Karpas-422 (cell line): ENCODE results near the gene RPL14. TPM values are rescaled to one million over a fixed set of nuclear protein-coding genes. Genes with fewer than 3 reads are reported as not detected.

Source experiments
- DNase-seq: peaks from one replicate; pipeline ENCODE4 v3.0.0-alpha.2; 2015
- H2AFZ ChIP-seq: fragments of 200-600 bp; sonication (generic); 2 replicates; pipeline ENCODE4 v1.6.1; 2014; ENCODE audit warnings: antibody characterized with exemption, low read length, mixed read lengths
- H3K27ac ChIP-seq: fragments of 200-600 bp; sonication (generic); 2 replicates; pipeline ENCODE4 v1.5.1; 2014; ENCODE audit warnings: mild to moderate bottlenecking, low read length, moderate library complexity
- H3K27me3 ChIP-seq: fragments of 200-600 bp; sonication (generic); 2 replicates; pipeline ENCODE4 v1.6.1; 2014; ENCODE audit warnings: low read length, mixed read lengths
- H3K36me3 ChIP-seq: fragments of 200-600 bp; sonication (generic); 2 replicates; pipeline ENCODE4 v1.6.1; 2014; ENCODE audit warnings: low read length, mixed read lengths; ENCODE audit not compliant: insufficient read depth
- H3K4me1 ChIP-seq: fragments of 200-600 bp; sonication (generic); 2 replicates; pipeline ENCODE4 v1.6.1; 2014; ENCODE audit warnings: mild to moderate bottlenecking, low read length, mixed read lengths
- H3K4me2 ChIP-seq: fragments of 200-600 bp; sonication (generic); 2 replicates; pipeline ENCODE4 v1.6.1; 2014; ENCODE audit warnings: low read length, low read depth, mild to moderate bottlenecking; ENCODE audit not compliant: poor library complexity, severe bottlenecking
- H3K4me3 ChIP-seq: fragments of 200-600 bp; sonication (generic); 2 replicates; pipeline ENCODE4 v1.5.1; 2014; ENCODE audit warnings: mild to moderate bottlenecking, antibody characterized with exemption, low read length, mixed read lengths
- H3K79me2 ChIP-seq: fragments of 200-600 bp; sonication (generic); 2 replicates; pipeline ENCODE4 v1.6.1; 2014; ENCODE audit warnings: mild to moderate bottlenecking, low read length, mixed read lengths
- H3K9ac ChIP-seq: fragments of 200-600 bp; sonication (generic); 2 replicates; pipeline ENCODE4 v1.6.0; 2014; ENCODE audit warnings: low read length
- H3K9me2 ChIP-seq: fragments of 200-600 bp; sonication (generic), shearing (Covaris generic); replicated peaks from 2 replicates; pipeline ENCODE4 v1.6.0; 2014; ENCODE audit warnings: mild to moderate bottlenecking, low read length, moderate library complexity; ENCODE audit not compliant: insufficient read depth
- H3K9me3 ChIP-seq: fragments of 300-700, 200-600 bp; sonication (generic); 2 replicates; pipeline ENCODE4 v1.6.1; 2014; ENCODE audit warnings: low read length, mixed read lengths
- H4K20me1 ChIP-seq: fragments of 200-600 bp; sonication (generic); 2 replicates; pipeline ENCODE4 v1.6.1; 2014; ENCODE audit warnings: mild to moderate bottlenecking, antibody characterized with exemption, low read length, low read depth; ENCODE audit not compliant: insufficient read depth
- total RNA-seq: library from RNA; depleted of rRNA; stranded (reverse); fragments of >200 nt; shearing (Covaris generic); gene quantifications from 2 replicates; pipeline ENCODE4 v1.2.3, GENCODE V29; 2014; ENCODE audit warnings: low replicate concordance

Gene RPL14
- total RNA-seq, 1 experiment from 2014 or later, result 726 TPM

DNA sequence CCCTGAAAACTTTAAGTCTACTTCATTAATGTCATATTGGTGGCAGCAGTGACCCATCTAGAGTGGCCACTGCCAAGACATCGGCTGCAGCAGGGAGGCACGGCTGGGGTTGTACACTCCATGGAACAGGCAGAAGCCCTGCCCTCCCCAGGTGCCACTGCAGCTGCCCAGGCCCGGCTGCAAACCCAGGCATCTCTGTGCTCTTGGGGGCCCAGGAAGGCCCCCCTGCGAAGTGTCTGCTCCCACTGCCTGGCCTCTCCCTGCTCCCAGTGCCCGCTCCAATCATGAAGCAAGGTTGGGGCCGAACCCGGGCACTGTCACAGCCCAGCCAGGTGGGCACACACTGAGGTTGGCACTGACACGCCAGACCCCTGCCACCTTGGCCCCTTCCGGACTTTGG is 12.1 kb upstream of the RPL14 start:
- H2AFZ ChIP-seq, result no peak overlapping the region
- no peaks in the 10 kb centered on the region for H3K4me1 ChIP-seq
- no peak overlapping the region for H3K4me2 ChIP-seq
- no peaks in the 10 kb centered on the region for H3K9me2 ChIP-seq
- peak; percentile 9 for DNase-seq
- no peak overlapping the region for H3K27ac ChIP-seq
- no peak overlapping the region for H3K9ac ChIP-seq
- no peak overlapping the region for H3K4me3 ChIP-seq
- no peaks in the 10 kb centered on the region for H3K36me3 ChIP-seq
- H3K27me3 ChIP-seq, result no peaks in the 10 kb centered on the region
- no peaks in the 10 kb centered on the region for H3K79me2 ChIP-seq
- H3K9me3 ChIP-seq, result no peaks in the 10 kb centered on the region
- no peaks in the 10 kb centered on the region for H4K20me1 ChIP-seq

DNA sequence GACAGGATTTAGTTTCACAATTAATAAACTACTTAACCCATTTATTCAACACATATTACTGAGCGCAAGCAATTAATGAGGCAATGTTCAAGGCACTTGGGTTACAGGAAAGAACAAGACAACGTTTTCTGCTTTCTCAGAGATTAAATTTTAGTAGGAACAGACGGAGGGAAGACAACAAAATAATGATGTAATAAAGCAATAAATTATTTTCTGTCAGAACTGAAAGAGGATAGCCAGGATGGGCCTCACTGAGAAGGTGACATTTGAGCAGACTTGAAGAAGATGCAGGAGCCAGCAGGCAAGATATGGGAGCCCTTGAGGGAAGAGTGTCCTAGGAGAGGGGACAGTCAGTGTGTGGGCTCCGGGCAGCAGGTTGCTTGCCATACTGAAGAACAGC is 11.3 kb upstream of the RPL14 start:
- no peaks in the 10 kb centered on the region for H3K4me1 ChIP-seq
- no peaks in the 10 kb centered on the region for H3K9me2 ChIP-seq
- peak; percentile 19 for DNase-seq
- H3K9ac ChIP-seq, result no peak overlapping the region
- H3K79me2 ChIP-seq, result no peaks in the 10 kb centered on the region
- H3K36me3 ChIP-seq, result no peaks in the 10 kb centered on the region
- H3K27me3 ChIP-seq, result no peaks in the 10 kb centered on the region
- no peaks in the 10 kb centered on the region for H3K9me3 ChIP-seq
- no peak overlapping the region for H3K27ac ChIP-seq
- H4K20me1 ChIP-seq, result no peaks in the 10 kb centered on the region
- no peak overlapping the region for H2AFZ ChIP-seq
- H3K4me3 ChIP-seq, result no peak overlapping the region
- no peak overlapping the region for H3K4me2 ChIP-seq

DNA sequence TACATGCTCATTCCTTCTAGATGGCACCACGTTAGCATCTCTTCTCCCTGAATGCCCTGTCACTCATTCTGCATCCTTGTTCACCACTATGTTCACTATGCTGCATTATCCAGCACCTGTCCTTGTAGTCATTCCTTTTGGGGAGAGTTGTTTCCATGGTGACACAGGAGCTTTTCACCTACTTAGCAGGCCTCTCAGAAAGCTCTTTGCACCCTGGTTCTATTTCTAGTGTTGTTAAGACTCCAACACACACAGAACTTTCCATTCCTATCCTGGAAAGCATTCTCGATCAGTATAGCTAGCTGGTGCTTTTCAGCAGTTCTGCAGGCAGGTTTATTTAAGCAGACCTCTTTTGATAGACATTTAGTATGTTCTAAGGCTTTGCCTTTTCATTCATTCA is 6.7 kb upstream of the RPL14 start:
- H3K9me2 ChIP-seq, result no peaks in the 10 kb centered on the region
- H3K27me3 ChIP-seq, result no peaks in the 10 kb centered on the region
- H3K9ac ChIP-seq, result no peak overlapping the region
- no peak overlapping the region for H3K4me2 ChIP-seq
- DNase-seq, result peak; percentile 22
- H3K36me3 ChIP-seq, result no peaks in the 10 kb centered on the region
- peaks cover 25% of the 10 kb centered on the region for H3K4me1 ChIP-seq
- H3K27ac ChIP-seq, result no peak overlapping the region
- H4K20me1 ChIP-seq, result no peaks in the 10 kb centered on the region
- H2AFZ ChIP-seq, result no peak overlapping the region
- no peaks in the 10 kb centered on the region for H3K79me2 ChIP-seq
- no peaks in the 10 kb centered on the region for H3K9me3 ChIP-seq
- H3K4me3 ChIP-seq, result no peak overlapping the region

DNA sequence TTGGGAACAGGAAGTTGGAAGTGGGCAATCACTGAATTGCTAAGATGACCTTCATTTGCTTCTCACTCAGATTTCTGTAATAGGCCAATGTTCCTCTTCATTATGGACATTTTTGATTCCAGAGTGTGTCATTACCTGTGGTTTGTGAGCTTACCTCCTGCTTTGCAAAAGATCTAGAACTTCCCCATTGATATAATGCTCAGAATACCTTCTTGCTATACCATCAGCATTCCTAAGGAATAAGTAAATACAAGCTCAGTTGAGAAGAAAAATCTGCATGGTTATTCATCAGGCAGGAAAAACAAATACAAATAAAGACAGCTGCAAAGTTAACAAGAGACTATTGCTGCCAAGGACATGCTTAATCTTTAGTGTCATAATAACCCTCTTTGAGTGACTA is 5.6 kb upstream of the RPL14 start:
- Histone ChIP-seq H3K4me2 (peak overlapping the region; percentile 85), H3K36me3 (no peaks in the 10 kb centered on the region), H2AFZ (no peak overlapping the region), H3K79me2 (peaks cover under 1% of the 10 kb centered on the region; the same call in 1 of the 2 replicates), H3K27ac (no peak overlapping the region), H3K9me2 (no peaks in the 10 kb centered on the region), H3K4me3 (no peak overlapping the region), H3K4me1 (peaks cover 30% of the 10 kb centered on the region), H3K9ac (no peak overlapping the region), H4K20me1 (no peaks in the 10 kb centered on the region), H3K27me3 (no peaks in the 10 kb centered on the region), H3K9me3 (no peaks in the 10 kb centered on the region)
- no peak for DNase-seq

DNA sequence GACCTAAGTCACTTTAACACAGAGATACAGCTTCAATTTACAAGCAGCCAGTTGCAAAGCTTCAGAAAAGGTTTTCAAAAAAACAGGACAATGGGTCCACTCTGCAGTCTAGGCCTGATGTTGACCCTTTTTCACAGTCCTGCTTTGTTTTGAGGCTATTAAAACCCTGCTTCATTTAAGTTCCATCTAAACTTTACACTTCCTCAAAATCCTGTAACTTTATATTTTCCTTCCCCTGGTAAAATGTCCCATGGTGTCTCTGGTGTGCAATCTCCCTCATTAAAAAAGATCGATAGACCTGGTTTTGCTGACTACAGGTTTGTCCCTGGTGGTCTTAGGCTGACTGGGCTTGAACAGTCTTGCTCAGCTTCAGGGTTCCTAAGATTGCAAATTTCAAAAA is 5.1 kb upstream of the RPL14 start:
- H3K9me2 ChIP-seq, result no peaks in the 10 kb centered on the region
- H3K36me3 ChIP-seq, result no peaks in the 10 kb centered on the region
- H3K9ac ChIP-seq, result peak overlapping the region; percentile 74
- H3K9me3 ChIP-seq, result no peaks in the 10 kb centered on the region
- H2AFZ ChIP-seq, result 0 out of 2 replicates have a peak overlapping the region, but pooled peaks have one; percentile 2
- H3K4me2 ChIP-seq, result peak overlapping the region; percentile 85
- peak; percentile 38 for DNase-seq
- H3K4me1 ChIP-seq, result peaks cover 31% of the 10 kb centered on the region
- H3K27ac ChIP-seq, result no peak overlapping the region
- no peaks in the 10 kb centered on the region for H3K27me3 ChIP-seq
- H3K4me3 ChIP-seq, result peak overlapping the region; percentile 80
- no peaks in the 10 kb centered on the region for H4K20me1 ChIP-seq
- peaks cover 4% of the 10 kb centered on the region; the same call in 1 of the 2 replicates for H3K79me2 ChIP-seq

DNA sequence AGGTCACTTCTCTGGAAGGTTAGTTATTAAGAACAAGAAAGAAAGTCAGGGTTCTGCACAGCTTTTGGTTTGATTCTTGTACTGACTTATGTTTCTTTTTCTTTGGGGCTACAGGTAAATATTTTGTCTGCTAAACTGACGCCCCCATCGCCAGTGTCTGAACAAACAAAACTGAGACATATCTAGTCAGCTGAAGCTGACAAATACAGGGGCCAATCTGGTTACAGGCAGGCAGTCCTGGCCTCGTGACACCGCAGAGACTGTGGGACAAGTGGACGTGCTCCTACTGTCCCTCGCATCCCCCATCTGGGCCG is 4.6 kb upstream of the RPL14 start:
- Histone ChIP-seq H4K20me1 (no peaks in the 10 kb centered on the region; the same call in 1 of the 2 replicates), H2AFZ (peak overlapping the region; percentile 89), H3K4me1 (peaks cover 31% of the 10 kb centered on the region), H3K36me3 (no peaks in the 10 kb centered on the region), H3K9ac (peak overlapping the region; percentile 74), H3K4me3 (peak overlapping the region; percentile 80), H3K4me2 (peak overlapping the region; percentile 85), H3K27me3 (no peaks in the 10 kb centered on the region), H3K9me2 (no peaks in the 10 kb centered on the region), H3K27ac (no peak overlapping the region; the same call in 1 of the 2 replicates), H3K79me2 (peaks cover 8% of the 10 kb centered on the region), H3K9me3 (no peaks in the 10 kb centered on the region)
- DNase-seq, result no peak

DNA sequence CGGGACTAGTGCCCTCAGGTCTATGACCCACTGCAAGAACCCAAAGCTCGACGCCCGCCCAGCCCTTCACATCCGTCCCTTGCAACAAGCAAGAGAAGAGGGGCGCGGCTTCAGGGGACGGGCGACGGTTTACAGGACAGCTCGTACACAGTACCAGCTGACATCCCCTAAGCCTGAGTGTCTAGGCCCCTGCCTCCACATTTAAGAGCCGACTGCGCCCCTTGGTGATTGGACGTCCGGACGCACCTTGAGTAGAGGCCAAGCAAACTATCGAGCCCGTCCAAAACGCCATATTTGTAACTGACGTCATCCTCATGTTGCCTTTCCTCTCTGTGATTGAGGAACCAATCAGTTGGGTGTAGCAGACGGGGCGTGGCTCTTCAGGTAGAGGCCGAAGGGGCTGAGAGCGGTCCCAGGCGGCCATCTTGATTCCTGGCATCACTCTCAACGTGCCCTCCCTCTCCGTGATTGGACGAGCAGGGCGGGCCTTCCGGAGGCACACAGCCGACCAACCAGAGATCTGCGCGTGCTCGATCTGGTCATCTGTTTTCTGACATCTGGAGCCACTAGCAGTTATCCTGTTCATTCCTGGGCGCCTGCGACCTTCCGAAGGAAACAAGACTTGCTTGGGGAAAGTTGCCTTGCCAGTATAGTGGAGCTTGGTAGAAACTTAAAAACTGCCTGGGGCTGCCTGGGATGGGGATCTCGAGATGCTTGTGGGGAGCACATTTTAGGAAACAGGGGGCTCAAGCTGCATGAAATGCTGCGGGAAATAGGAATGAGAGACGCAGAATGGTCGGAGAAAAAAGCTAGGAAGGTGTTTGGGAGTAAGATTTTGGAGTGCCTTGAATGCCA is 4.0 kb upstream of the RPL14 start:
- H4K20me1 ChIP-seq, result peaks cover 5% of the 10 kb centered on the region; the same call in 1 of the 2 replicates
- H3K4me3 ChIP-seq, result peak overlapping the region; percentile 80
- H3K4me2 ChIP-seq, result peak overlapping the region; percentile 94
- DNase-seq, result peak; percentile 99
- no peaks in the 10 kb centered on the region for H3K9me2 ChIP-seq
- H3K27me3 ChIP-seq, result no peaks in the 10 kb centered on the region
- peaks cover 33% of the 10 kb centered on the region for H3K4me1 ChIP-seq
- peaks cover 4% of the 10 kb centered on the region; the same call in 1 of the 2 replicates for H3K36me3 ChIP-seq
- peak overlapping the region; percentile 74 for H3K9ac ChIP-seq
- peaks cover 14% of the 10 kb centered on the region for H3K79me2 ChIP-seq
- peak overlapping the region; percentile 89 for H2AFZ ChIP-seq
- no peak overlapping the region; the same call in 1 of the 2 replicates for H3K27ac ChIP-seq
- no peaks in the 10 kb centered on the region for H3K9me3 ChIP-seq

DNA sequence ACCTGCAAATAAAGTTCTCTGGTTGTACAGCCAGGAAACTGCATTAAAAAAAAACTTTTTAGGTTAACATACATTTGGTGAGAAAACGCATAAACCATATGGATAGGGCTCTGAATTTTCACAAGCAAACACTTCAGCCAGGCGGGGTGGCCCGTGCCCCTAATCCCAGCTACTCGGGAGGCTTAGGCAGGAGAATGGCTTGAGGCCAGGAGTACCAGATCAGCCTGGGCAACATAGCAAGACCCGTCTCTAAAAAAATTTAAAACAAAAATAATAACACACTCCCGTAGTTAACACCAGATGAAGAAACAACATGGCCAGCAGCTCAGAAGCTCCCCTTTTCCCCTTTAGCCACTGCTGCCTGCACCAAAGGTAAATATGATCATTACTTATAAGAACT is 3.2 kb upstream of the RPL14 start:
- Histone ChIP-seq H3K27me3 (no peaks in the 10 kb centered on the region), H3K27ac (no peak overlapping the region), H3K36me3 (peaks cover 12% of the 10 kb centered on the region), H3K4me3 (peak overlapping the region; percentile 80), H3K4me2 (peak overlapping the region; percentile 94), H3K9me2 (no peaks in the 10 kb centered on the region), H3K9ac (peak overlapping the region; percentile 67), H3K79me2 (peaks cover 22% of the 10 kb centered on the region), H3K9me3 (no peaks in the 10 kb centered on the region), H3K4me1 (peaks cover 41% of the 10 kb centered on the region), H2AFZ (no peak overlapping the region), H4K20me1 (peaks cover 13% of the 10 kb centered on the region; the same call in 1 of the 2 replicates)
- no peak for DNase-seq
